H9 (cell line): ENCODE results near the gene PPP1CC. TPM values are rescaled to one million over a fixed set of nuclear protein-coding genes. Genes with fewer than 3 reads are reported as not detected.

Experiments used
- DNase-seq: peaks from one replicate; pipeline ENCODE4 v3.0.0-alpha.2; 2017
- H2AFZ ChIP-seq: one replicate; pipeline ENCODE4 v1.6.1; 2013; ENCODE audit warnings: mild to moderate bottlenecking, low read length, control low read depth, moderate library complexity
- H2AK5ac ChIP-seq: 2 replicates; pipeline ENCODE4 v1.6.1; 2013; ENCODE audit warnings: low read length, control low read depth, mixed read lengths; ENCODE audit not compliant: insufficient read length
- H2BK120ac ChIP-seq: one replicate; pipeline ENCODE4 v1.6.1; 2013; ENCODE audit warnings: low read depth, mild to moderate bottlenecking, low read length, control low read depth, inconsistent platforms; ENCODE audit not compliant: poor library complexity, severe bottlenecking
- H2BK12ac ChIP-seq: 2 replicates; pipeline ENCODE4 v1.6.1; 2013; ENCODE audit warnings: low read length, control low read depth, mixed read lengths, low read depth; ENCODE audit not compliant: insufficient read length
- H2BK15ac ChIP-seq: 2 replicates; pipeline ENCODE4 v1.6.1; 2013; ENCODE audit warnings: low read depth, low read length, control low read depth
- H2BK20ac ChIP-seq: one replicate; pipeline ENCODE4 v1.6.1; 2013; ENCODE audit warnings: low read depth, mild to moderate bottlenecking, low read length, control low read depth, inconsistent platforms; ENCODE audit not compliant: poor library complexity, severe bottlenecking
- H2BK5ac ChIP-seq: 2 replicates; pipeline ENCODE4 v1.6.1; 2013; ENCODE audit warnings: low read length, control low read depth, mixed read lengths; ENCODE audit not compliant: insufficient read length
- H3K14ac ChIP-seq: 2 replicates; pipeline ENCODE4 v1.6.1; 2013; ENCODE audit warnings: low read length, control low read depth; ENCODE audit not compliant: insufficient read depth
- H3K18ac ChIP-seq: 2 replicates; pipeline ENCODE4 v1.6.1; 2013; ENCODE audit warnings: low read depth, mild to moderate bottlenecking, mixed read lengths, low read length, control low read depth; ENCODE audit not compliant: insufficient read length
- H3K23ac ChIP-seq: 2 replicates; pipeline ENCODE4 v1.6.1; 2013; ENCODE audit warnings: low read length, control low read depth, mixed read lengths, low read depth; ENCODE audit not compliant: insufficient read length
- H3K23me2 ChIP-seq: 2 replicates; pipeline ENCODE4 v1.6.1; 2013; ENCODE audit warnings: low read depth, mild to moderate bottlenecking, mixed read lengths, low read length, control low read depth; ENCODE audit not compliant: insufficient read length, poor library complexity, severe bottlenecking
- H3K27ac ChIP-seq: 2 replicates; pipeline ENCODE4 v1.5.1; 2013; ENCODE audit warnings: low read length, control low read depth, mixed read lengths, low read depth; ENCODE audit not compliant: insufficient read length
- H3K27me3 ChIP-seq: 2 replicates; pipeline ENCODE4 v1.6.1; 2013; ENCODE audit warnings: low read length, control low read depth, inconsistent platforms; ENCODE audit not compliant: insufficient read depth
- H3K4ac ChIP-seq: 2 replicates; pipeline ENCODE4 v1.6.1; 2013; ENCODE audit warnings: low read depth, mild to moderate bottlenecking, control low read depth, inconsistent platforms, low read length, moderate library complexity
- H3K4me1 ChIP-seq: 2 replicates; pipeline ENCODE4 v1.6.1; 2013; ENCODE audit warnings: low read length, control low read depth, inconsistent platforms; ENCODE audit not compliant: insufficient read depth
- H3K4me2 ChIP-seq: 2 replicates; pipeline ENCODE4 v1.6.1; 2013; ENCODE audit warnings: low read length, control low read depth, mixed read lengths; ENCODE audit not compliant: insufficient read length, insufficient read depth
- H3K56ac ChIP-seq: 2 replicates; pipeline ENCODE4 v1.6.1; 2013; ENCODE audit warnings: low read depth, mild to moderate bottlenecking, mixed read lengths, low read length, control low read depth; ENCODE audit not compliant: insufficient read length
- H3K79me1 ChIP-seq: 2 replicates; pipeline ENCODE4 v1.6.1; 2013; ENCODE audit warnings: low read depth, mild to moderate bottlenecking, moderate library complexity, low read length, control low read depth, inconsistent platforms; ENCODE audit not compliant: insufficient read depth, poor library complexity, severe bottlenecking
- H3K79me2 ChIP-seq: 2 replicates; pipeline ENCODE4 v1.6.1; 2013; ENCODE audit warnings: low read length, control low read depth, inconsistent platforms; ENCODE audit not compliant: insufficient read depth
- H3K9ac ChIP-seq: 2 replicates; pipeline ENCODE4 v1.6.1; 2013; ENCODE audit warnings: low read length, control low read depth, mixed read lengths; ENCODE audit not compliant: insufficient read length; ENCODE audit errors: extremely low read depth
- H3K9me3 ChIP-seq: one replicate; pipeline ENCODE4 v1.6.1; 2013; ENCODE audit warnings: low read depth, low read length, inconsistent platforms; ENCODE audit not compliant: control insufficient read depth
- H3T11ph ChIP-seq: one replicate; pipeline ENCODE4 v1.6.1; 2013; ENCODE audit warnings: mild to moderate bottlenecking, low read length, control low read depth, inconsistent platforms
- H4K20me1 ChIP-seq: one replicate; pipeline ENCODE4 v1.6.1; 2013; ENCODE audit not compliant: control insufficient read depth, insufficient read length, insufficient read depth
- H4K5ac ChIP-seq: 2 replicates; pipeline ENCODE4 v1.6.1; 2013; ENCODE audit warnings: low read depth, mild to moderate bottlenecking, mixed read lengths, low read length, control low read depth; ENCODE audit not compliant: insufficient read length
- H4K8ac ChIP-seq: replicated peaks from 2 replicates; pipeline ENCODE4 v1.6.1; 2013; ENCODE audit warnings: low read length, control low read depth, mixed read lengths, low read depth; ENCODE audit not compliant: insufficient read length
- H4K91ac ChIP-seq: 2 replicates; pipeline ENCODE4 v1.6.1; 2013; ENCODE audit warnings: low read depth, mild to moderate bottlenecking, moderate library complexity, mixed read lengths, low read length, control low read depth; ENCODE audit not compliant: insufficient read length
- H3K27ac Mint-ChIP-seq, 3 experiments: 2 replicates in 2 of 3; 3 replicates in 1 of 3; pipeline ENCODE4 v1.8.0; 2020 to 2021; ENCODE audit warnings: mixed read lengths in 3 of 3, mild to moderate bottlenecking in 1 of 3, moderate library complexity in 1 of 3
- H3K27me3 Mint-ChIP-seq: 2 replicates; pipeline ENCODE4 v1.8.0; 2021; ENCODE audit warnings: low read depth, mild to moderate bottlenecking, moderate library complexity, mixed read lengths
- H3K36me3 Mint-ChIP-seq, 3 experiments: 2 replicates in 2 of 3; 3 replicates in 1 of 3; pipeline ENCODE4 v1.8.0; 2020 to 2021; ENCODE audit warnings: low read depth in 3 of 3, mixed read lengths in 3 of 3; ENCODE audit not compliant: insufficient read depth in 1 of 3
- H3K4me1 Mint-ChIP-seq, 2 experiments: 2 replicates each; pipeline ENCODE4 v1.8.0; 2020; ENCODE audit warnings: mixed read lengths in 2 of 2
- H3K4me3 Mint-ChIP-seq, 2 experiments: 2 replicates in 1 of 2; 3 replicates in 1 of 2; pipeline ENCODE4 v1.8.0; 2020 to 2021; ENCODE audit warnings: mild to moderate bottlenecking in 2 of 2, mixed read lengths in 2 of 2, moderate library complexity in 1 of 2
- H3K9me3 Mint-ChIP-seq, 2 experiments: 2 replicates in 1 of 2; 3 replicates in 1 of 2; pipeline ENCODE4 v1.8.0; 2020; ENCODE audit warnings: mild to moderate bottlenecking in 2 of 2, mixed read lengths in 2 of 2, moderate library complexity in 1 of 2
- WGBS: extraction: QIAGEN DNeasy Blood & Tissue Kit; methylation state at CpG from one replicate; pipeline ENCODE4 v1.1.7; 2013; ENCODE audit warnings: missing lambda C conversion rate, low lambda C conversion rate, mixed read lengths; ENCODE audit not compliant: insufficient read length; ENCODE audit errors: extremely low coverage; 5-methylcytosine and 5-hydroxymethylcytosine counted together
- total RNA-seq: library from RNA; stranded (reverse); gene quantifications from 2 replicates; pipeline ENCODE4 v1.2.1, GENCODE V29; 2021
- TF ChIP-seq, protein P1 (sequence below): fragments of 200-600 bp; sonication (generic); conservative IDR thresholded peaks from 3 replicates; pipeline ENCODE4 v1.8.0; 2021; ENCODE audit warnings: antibody characterized with exemption, mild to moderate bottlenecking

Gene PPP1CC
- total RNA-seq, 1 experiment from 2014 or later: 286 TPM

DNA sequence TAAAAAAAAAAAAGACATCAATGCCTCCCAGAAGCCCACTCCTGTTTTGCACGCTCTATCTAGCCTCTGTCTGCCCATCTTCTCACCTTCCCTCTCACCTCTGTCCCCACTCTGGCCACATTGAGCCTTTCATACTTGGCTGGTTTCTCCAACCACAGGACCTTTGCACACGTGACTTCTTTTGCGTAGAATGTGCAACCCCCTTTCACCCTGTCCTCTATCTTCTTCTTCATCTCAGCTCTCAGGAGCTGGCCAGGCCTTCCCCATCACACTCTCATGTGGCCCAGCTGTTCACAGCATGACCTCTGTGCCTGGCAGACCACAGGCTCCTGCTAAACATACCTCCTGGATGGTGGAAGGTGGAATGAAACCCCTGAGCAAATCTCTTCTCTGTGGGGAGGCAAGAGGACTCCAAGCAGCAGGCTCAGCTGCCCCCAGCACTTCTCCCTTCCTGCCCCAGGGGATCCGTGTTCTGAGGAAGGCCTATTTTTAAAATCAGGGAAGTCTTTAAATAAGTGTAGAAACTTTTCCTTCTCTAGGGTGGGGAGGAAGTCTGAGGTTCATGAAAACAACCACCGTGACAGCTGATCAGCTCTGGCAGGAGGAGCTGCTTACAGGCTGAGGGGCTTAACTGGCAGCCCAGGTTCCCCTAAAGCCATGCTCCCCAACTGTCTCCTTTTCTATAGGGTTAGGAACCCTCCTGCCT is 65.3 kb downstream of the PPP1CC start:
- WGBS: no CpG with 5 or more reads among the region's 5 CpGs
- TF ChIP-seq, protein P1, sequence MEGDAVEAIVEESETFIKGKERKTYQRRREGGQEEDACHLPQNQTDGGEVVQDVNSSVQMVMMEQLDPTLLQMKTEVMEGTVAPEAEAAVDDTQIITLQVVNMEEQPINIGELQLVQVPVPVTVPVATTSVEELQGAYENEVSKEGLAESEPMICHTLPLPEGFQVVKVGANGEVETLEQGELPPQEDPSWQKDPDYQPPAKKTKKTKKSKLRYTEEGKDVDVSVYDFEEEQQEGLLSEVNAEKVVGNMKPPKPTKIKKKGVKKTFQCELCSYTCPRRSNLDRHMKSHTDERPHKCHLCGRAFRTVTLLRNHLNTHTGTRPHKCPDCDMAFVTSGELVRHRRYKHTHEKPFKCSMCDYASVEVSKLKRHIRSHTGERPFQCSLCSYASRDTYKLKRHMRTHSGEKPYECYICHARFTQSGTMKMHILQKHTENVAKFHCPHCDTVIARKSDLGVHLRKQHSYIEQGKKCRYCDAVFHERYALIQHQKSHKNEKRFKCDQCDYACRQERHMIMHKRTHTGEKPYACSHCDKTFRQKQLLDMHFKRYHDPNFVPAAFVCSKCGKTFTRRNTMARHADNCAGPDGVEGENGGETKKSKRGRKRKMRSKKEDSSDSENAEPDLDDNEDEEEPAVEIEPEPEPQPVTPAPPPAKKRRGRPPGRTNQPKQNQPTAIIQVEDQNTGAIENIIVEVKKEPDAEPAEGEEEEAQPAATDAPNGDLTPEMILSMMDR: no peak
- H3K27ac Mint-ChIP-seq: peak overlapping the region in 1 of 3 experiments; percentile 76; a peak in 3 of 7 replicates

More for the DNA sequence above, 65.3 kb downstream of the PPP1CC start:
- H3K9me3 ChIP-seq: no peaks in the 10 kb centered on the region
- no peaks in the 10 kb centered on the region for H3K79me2 ChIP-seq
- no peak for DNase-seq
- H3K27ac ChIP-seq: no peak overlapping the region
- no peak overlapping the region for H2BK12ac ChIP-seq
- no peaks in the 10 kb centered on the region for H3K4me1 ChIP-seq
- H3K27me3 ChIP-seq: no peaks in the 10 kb centered on the region
- no peak overlapping the region for H3K56ac ChIP-seq
- no peak overlapping the region for H4K5ac ChIP-seq
- no peak overlapping the region for H3K9ac ChIP-seq
- no peak overlapping the region for H3K23ac ChIP-seq
- no peak overlapping the region for H2BK20ac ChIP-seq
- no peak overlapping the region for H3K4ac ChIP-seq
- H3K4me1 Mint-ChIP-seq: peaks cover 4 to 5% of the 10 kb centered on the region in 2 experiments
- H2BK15ac ChIP-seq: no peak overlapping the region
- no peak overlapping the region for H3T11ph ChIP-seq
- H3K9me3 Mint-ChIP-seq: peaks cover 0 to 3% of the 10 kb centered on the region in 2 experiments; a peak in 2 of 5 replicates
- peaks cover 0 to 4% (median 0%) of the 10 kb centered on the region in 3 experiments; a peak in 2 of 7 replicates for H3K36me3 Mint-ChIP-seq
- H4K8ac ChIP-seq: no peak overlapping the region
- no peaks in the 10 kb centered on the region for H3K27me3 Mint-ChIP-seq
- H3K14ac ChIP-seq: no peak overlapping the region
- H3K18ac ChIP-seq: no peak overlapping the region
- H3K23me2 ChIP-seq: no peaks in the 10 kb centered on the region
- no peaks in the 10 kb centered on the region for H3K79me1 ChIP-seq
- H2AK5ac ChIP-seq: no peak overlapping the region
- H2BK120ac ChIP-seq: no peak overlapping the region
- no peak overlapping the region for H3K4me2 ChIP-seq
- no peak overlapping the region for H3K4me3 Mint-ChIP-seq
- no peaks in the 10 kb centered on the region for H4K20me1 ChIP-seq
- no peak overlapping the region for H2BK5ac ChIP-seq
- no peak overlapping the region for H2AFZ ChIP-seq
- H4K91ac ChIP-seq: no peak overlapping the region
